CD4-positive, alpha-beta T cell treated with Interleukin-2 at 100 ng/mL for 4 hours (primary cell): Measurements from ENCODE around the gene NTN1.

ENCODE experiments used
- DNase-seq: peaks from one replicate; pipeline ENCODE4 v3.0.0-alpha.2; 2020; ENCODE audit warnings: low spot score

Gene NTN1

GRCh38 chr17:9006175-9006767, 15.0 kb upstream of the NTN1 start:
- no peak for DNase-seq

- DNase-seq: no peak
These were observed 14.1 kb upstream of the NTN1 start for GRCh38 chr17:9007052-9007714.

- no peak for DNase-seq
These were observed 12.2 kb upstream of the NTN1 start for GRCh38 chr17:9009096-9009495.

- no peak for DNase-seq
These were observed 11.6 kb upstream of the NTN1 start for GRCh38 chr17:9009737-9010136.

GRCh38 chr17:9011001-9011400, 10.3 kb upstream of the NTN1 start:
- DNase-seq: no peak

- DNase-seq: no peak
These were observed 4.3 kb upstream of the NTN1 start for GRCh38 chr17:9016941-9017552.

GRCh38 chr17:9018726-9019125, 2.6 kb upstream of the NTN1 start:
- no peak for DNase-seq

- no peak for DNase-seq
These were observed 1.1 kb upstream of the NTN1 start for GRCh38 chr17:9020096-9020823.

- no peak for DNase-seq
These were observed 519 bp upstream of the NTN1 start for GRCh38 chr17:9020824-9021157.

- no peak for DNase-seq
These were observed 772 bp downstream of the NTN1 start for GRCh38 chr17:9021992-9022572.

- no peak for DNase-seq
These were observed 1.5 kb downstream of the NTN1 start for GRCh38 chr17:9022573-9023391.

GRCh38 chr17:9023392-9024218, 2.3 kb downstream of the NTN1 start:
- DNase-seq: no peak

GRCh38 chr17:9024497-9024896, 3.2 kb downstream of the NTN1 start:
- DNase-seq: no peak

GRCh38 chr17:9026741-9027140, 5.4 kb downstream of the NTN1 start:
- DNase-seq: no peak

- no peak for DNase-seq
These were observed 7.1 kb downstream of the NTN1 start for GRCh38 chr17:9028202-9028987.

- DNase-seq: no peak
These were observed 7.8 kb downstream of the NTN1 start for GRCh38 chr17:9028988-9029570.

GRCh38 chr17:9032151-9032550, 10.8 kb downstream of the NTN1 start:
- no peak for DNase-seq

GRCh38 chr17:9032583-9032982, 11.3 kb downstream of the NTN1 start:
- DNase-seq: no peak

GRCh38 chr17:9035249-9035648, 13.9 kb downstream of the NTN1 start:
- DNase-seq: no peak

- DNase-seq: no peak
These were observed 15.0 kb downstream of the NTN1 start for GRCh38 chr17:9036336-9036735.
